Peyer's patch (tissue), 4 donors: Measurements from ENCODE around the gene DGKQ.
A peak's percentile ranks its signal among the peaks of the same experiment; 100 is the strongest.

Source experiments
- POLR2A ChIP-seq, 2 donors: fragments of 450-650 bp; IDR thresholded peaks; one replicate each; pipeline ENCODE4 v1.5.1; 2017; ENCODE audit warnings: antibody characterized with exemption in 2 of 2, mild to moderate bottlenecking in 2 of 2, moderate library complexity in 2 of 2
- TF ChIP-seq, protein P1 (sequence below), 6 experiments: fragments of 450-650 bp in 4 of 6; fragments of 200-600 bp in 2 of 6; sonication (generic) in 1 of 6; IDR thresholded peaks; one replicate each; pipeline ENCODE4 v1.5.1; 2017 to 2019; ENCODE audit warnings: antibody characterized with exemption in 6 of 6, mild to moderate bottlenecking in 3 of 6, moderate library complexity in 1 of 6

DNA sequence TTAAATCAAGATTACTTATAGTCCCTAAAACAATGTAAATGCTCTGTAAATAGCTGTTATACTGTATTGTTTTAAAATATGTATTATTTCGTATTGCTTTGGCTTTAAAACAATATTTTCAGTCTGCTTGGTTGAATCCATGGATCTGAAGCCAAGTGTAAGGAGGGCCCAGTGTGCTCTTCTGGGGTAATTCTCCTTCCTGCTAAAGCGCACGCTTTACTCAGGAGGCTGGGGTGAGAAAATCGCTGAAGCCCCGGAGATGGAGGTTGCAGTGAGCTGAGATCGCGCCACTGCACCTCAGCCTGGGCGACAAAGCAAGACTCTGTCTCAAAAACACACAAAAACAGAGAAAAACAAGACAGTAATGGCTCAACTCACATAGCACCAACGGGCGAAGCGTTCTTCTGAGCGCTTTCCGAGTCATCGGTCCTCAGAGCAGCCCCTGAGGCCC lies 13.1 kb upstream of the DGKQ start:
- TF ChIP-seq, protein P1, sequence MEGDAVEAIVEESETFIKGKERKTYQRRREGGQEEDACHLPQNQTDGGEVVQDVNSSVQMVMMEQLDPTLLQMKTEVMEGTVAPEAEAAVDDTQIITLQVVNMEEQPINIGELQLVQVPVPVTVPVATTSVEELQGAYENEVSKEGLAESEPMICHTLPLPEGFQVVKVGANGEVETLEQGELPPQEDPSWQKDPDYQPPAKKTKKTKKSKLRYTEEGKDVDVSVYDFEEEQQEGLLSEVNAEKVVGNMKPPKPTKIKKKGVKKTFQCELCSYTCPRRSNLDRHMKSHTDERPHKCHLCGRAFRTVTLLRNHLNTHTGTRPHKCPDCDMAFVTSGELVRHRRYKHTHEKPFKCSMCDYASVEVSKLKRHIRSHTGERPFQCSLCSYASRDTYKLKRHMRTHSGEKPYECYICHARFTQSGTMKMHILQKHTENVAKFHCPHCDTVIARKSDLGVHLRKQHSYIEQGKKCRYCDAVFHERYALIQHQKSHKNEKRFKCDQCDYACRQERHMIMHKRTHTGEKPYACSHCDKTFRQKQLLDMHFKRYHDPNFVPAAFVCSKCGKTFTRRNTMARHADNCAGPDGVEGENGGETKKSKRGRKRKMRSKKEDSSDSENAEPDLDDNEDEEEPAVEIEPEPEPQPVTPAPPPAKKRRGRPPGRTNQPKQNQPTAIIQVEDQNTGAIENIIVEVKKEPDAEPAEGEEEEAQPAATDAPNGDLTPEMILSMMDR (IDR thresholded peaks at IDR 0.05), result no peak
- TF ChIP-seq POLR2A (IDR thresholded peaks at IDR 0.05), result peak in 1 of 2 donors; percentile 53
